SU-DHL-6 (cell line): ENCODE data around the gene RING1.

Source experiments
- EZH2phosphoT487 ChIP-seq: fragments of 200-600 bp; sonication (generic), shearing (Covaris generic); conservative IDR thresholded peaks from 2 replicates; pipeline ENCODE4 v1.6.1; 2018; ENCODE audit warnings: mild to moderate bottlenecking, antibody characterized with exemption, low read length, moderate library complexity, mixed read lengths
- TF ChIP-seq, protein P1 (sequence below): fragments of 200-600 bp; sonication (generic); IDR thresholded peaks from one replicate; pipeline ENCODE4 v1.5.1; 2017; ENCODE audit warnings: antibody characterized with exemption, mild to moderate bottlenecking, low read length, moderate library complexity; ENCODE audit not compliant: insufficient read depth, poor library complexity, severe bottlenecking

- TF ChIP-seq, protein P1, sequence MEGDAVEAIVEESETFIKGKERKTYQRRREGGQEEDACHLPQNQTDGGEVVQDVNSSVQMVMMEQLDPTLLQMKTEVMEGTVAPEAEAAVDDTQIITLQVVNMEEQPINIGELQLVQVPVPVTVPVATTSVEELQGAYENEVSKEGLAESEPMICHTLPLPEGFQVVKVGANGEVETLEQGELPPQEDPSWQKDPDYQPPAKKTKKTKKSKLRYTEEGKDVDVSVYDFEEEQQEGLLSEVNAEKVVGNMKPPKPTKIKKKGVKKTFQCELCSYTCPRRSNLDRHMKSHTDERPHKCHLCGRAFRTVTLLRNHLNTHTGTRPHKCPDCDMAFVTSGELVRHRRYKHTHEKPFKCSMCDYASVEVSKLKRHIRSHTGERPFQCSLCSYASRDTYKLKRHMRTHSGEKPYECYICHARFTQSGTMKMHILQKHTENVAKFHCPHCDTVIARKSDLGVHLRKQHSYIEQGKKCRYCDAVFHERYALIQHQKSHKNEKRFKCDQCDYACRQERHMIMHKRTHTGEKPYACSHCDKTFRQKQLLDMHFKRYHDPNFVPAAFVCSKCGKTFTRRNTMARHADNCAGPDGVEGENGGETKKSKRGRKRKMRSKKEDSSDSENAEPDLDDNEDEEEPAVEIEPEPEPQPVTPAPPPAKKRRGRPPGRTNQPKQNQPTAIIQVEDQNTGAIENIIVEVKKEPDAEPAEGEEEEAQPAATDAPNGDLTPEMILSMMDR, result no peak
- TF ChIP-seq EZH2phosphoT487, result no peak
These were observed 9.4 kb downstream of the RING1 start for GRCh38 chr6:33217681-33218080.
